Epidermal melanocyte (primary cell): ENCODE measurements around the gene WLS.
A peak's percentile ranks its signal among the peaks of the same experiment; 100 is the strongest.
"Not testable (repeated sequence)": the region's sequence is repeated elsewhere in the genome, so short reads cannot be mapped to it uniquely, and the experiment has no call there.

Source experiments
- DNase-seq: peaks from one replicate; pipeline ENCODE4 v3.0.0; 2011; ENCODE audit warnings: low spot score; ENCODE audit not compliant: insufficient read length

WLS gene

GRCh38 chr1:68232289-68233148 lies at the start of gene WLS:
Gene WLS (minus strand): TSS chr1:68232523. CDS start chr1:68232299, 224 bp downstream.
- DNase-seq: peak; percentile 50

- no peak for DNase-seq
Observed at GRCh38 chr1:68280286-68280685, 48.0 kb upstream of the WLS start.

- no peak for DNase-seq
Observed at GRCh38 chr1:68279846-68280245, 47.5 kb upstream of the WLS start.

GRCh38 chr1:68278221-68278620 lies 45.9 kb upstream of the WLS start:
- no peak for DNase-seq

- DNase-seq: no peak
Observed at GRCh38 chr1:68276448-68276847, 44.1 kb upstream of the WLS start.

GRCh38 chr1:68273530-68273929 lies 41.2 kb upstream of the WLS start:
- no peak for DNase-seq

- no peak for DNase-seq
Observed at GRCh38 chr1:68271596-68271995, 39.3 kb upstream of the WLS start.

- no peak for DNase-seq
Observed at GRCh38 chr1:68270951-68271350, 38.6 kb upstream of the WLS start.

- DNase-seq: no peak
Observed at GRCh38 chr1:68269637-68270430, 37.5 kb upstream of the WLS start.

- no peak for DNase-seq
Observed at GRCh38 chr1:68268896-68269483, 36.7 kb upstream of the WLS start.

GRCh38 chr1:68256824-68257223 lies 24.5 kb upstream of the WLS start:
- not testable (repeated sequence) for DNase-seq

GRCh38 chr1:68255301-68255700 lies 23.0 kb upstream of the WLS start:
- DNase-seq: no peak

- DNase-seq: no peak
Observed at GRCh38 chr1:68254667-68255226, 22.4 kb upstream of the WLS start.

- no peak for DNase-seq
Observed at GRCh38 chr1:68237040-68237439, 4.7 kb upstream of the WLS start.

GRCh38 chr1:68234094-68234493 lies 1.8 kb upstream of the WLS start:
- no peak for DNase-seq

GRCh38 chr1:68233202-68233601 lies 879 bp upstream of the WLS start:
- no peak for DNase-seq

GRCh38 chr1:68231627-68232288 lies 565 bp downstream of the WLS start:
- DNase-seq: no peak

GRCh38 chr1:68230901-68231626 lies 1.3 kb downstream of the WLS start:
- no peak for DNase-seq

- DNase-seq: no peak
Observed at GRCh38 chr1:68230484-68230802, 1.9 kb downstream of the WLS start.

- no peak for DNase-seq
Observed at GRCh38 chr1:68229650-68230483, 2.5 kb downstream of the WLS start.
